Subcutaneous abdominal adipose tissue (tissue), 5 donors: ENCODE results near the gene DRD1.
"Not testable (repeated sequence)": the region's sequence is repeated elsewhere in the genome, so short reads cannot be mapped to it uniquely, and the experiment has no call there.

Source experiments
- H3K27ac ChIP-seq: one replicate; pipeline ENCODE4 v1.7.0; 2013; ENCODE audit warnings: low read depth, mild to moderate bottlenecking, inconsistent platforms, low read length, moderate library complexity
- H3K27me3 ChIP-seq, 5 donors: one replicate each; pipeline ENCODE4 v1.7.0; 2013; ENCODE audit warnings: low read length in 5 of 5, inconsistent platforms in 1 of 5; ENCODE audit not compliant: control insufficient read depth in 5 of 5, insufficient read depth in 4 of 5
- H3K36me3 ChIP-seq, 5 donors: one replicate each; pipeline ENCODE4 v1.7.0; 2013; ENCODE audit warnings: low read length in 5 of 5; ENCODE audit not compliant: control insufficient read depth in 5 of 5, insufficient read depth in 5 of 5
- H3K4me1 ChIP-seq, 5 donors: one replicate each; pipeline ENCODE4 v1.7.0; 2013; ENCODE audit warnings: low read length in 5 of 5, mild to moderate bottlenecking in 3 of 5, moderate library complexity in 1 of 5; ENCODE audit not compliant: control insufficient read depth in 5 of 5, insufficient read depth in 5 of 5
- H3K4me3 ChIP-seq, 5 donors: one replicate each; pipeline ENCODE4 v1.7.0; 2013; ENCODE audit warnings: low read length in 5 of 5, low read depth in 1 of 5
- H3K9ac ChIP-seq, 5 donors: one replicate each; pipeline ENCODE4 v1.7.0; 2013; ENCODE audit warnings: low read length in 5 of 5, mild to moderate bottlenecking in 4 of 5, moderate library complexity in 3 of 5
- H3K9me3 ChIP-seq, 5 donors: one replicate each; pipeline ENCODE4 v1.7.0; 2013; ENCODE audit warnings: low read length in 5 of 5; ENCODE audit not compliant: control insufficient read depth in 5 of 5
- donor health status: healthy.
- donor health status: healthy.
- donor health status: healthy.
- donor health status: healthy.
- donor health status: healthy.

The DRD1 gene

GRCh38 chr5:175460126-175460525 lies 16.1 kb upstream of the DRD1 start:
- Histone ChIP-seq H3K4me1 (peaks cover 0 to 7% (median 0%) of the 10 kb centered on the region in 5 donors), H3K36me3 (no peaks in the 10 kb centered on the region), H3K27me3 (peaks cover 0 to 3% (median 0%) of the 10 kb centered on the region in 5 donors), H3K9me3 (peaks cover 0 to 3% (median 0%) of the 10 kb centered on the region in 5 donors), H3K9ac (no peak overlapping the region), H3K27ac (no peak overlapping the region), H3K4me3 (no peak overlapping the region)

GRCh38 chr5:175457466-175457865 lies 13.5 kb upstream of the DRD1 start:
- no peaks in the 10 kb centered on the region for H3K36me3 ChIP-seq
- H3K27me3 ChIP-seq = peaks cover 0 to 7% (median 4%) of the 10 kb centered on the region in 5 donors
- H3K9me3 ChIP-seq = peaks cover 0 to 3% (median 0%) of the 10 kb centered on the region in 5 donors
- H3K27ac ChIP-seq = no peak overlapping the region
- H3K9ac ChIP-seq = no peak overlapping the region
- no peak overlapping the region for H3K4me3 ChIP-seq
- H3K4me1 ChIP-seq = no peaks in the 10 kb centered on the region

- Histone ChIP-seq H3K4me3 (no peak overlapping the region), H3K27me3 (peaks cover 0 to 11% (median 5%) of the 10 kb centered on the region in 5 donors), H3K36me3 (no peaks in the 10 kb centered on the region), H3K27ac (no peak overlapping the region), H3K9me3 (no peaks in the 10 kb centered on the region), H3K9ac (no peak overlapping the region), H3K4me1 (no peaks in the 10 kb centered on the region)
Measured at GRCh38 chr5:175456105-175456742, 12.2 kb upstream of the DRD1 start.

GRCh38 chr5:175454338-175454737 lies 10.4 kb upstream of the DRD1 start:
- not testable (repeated sequence) for H3K9me3 ChIP-seq, H3K27ac ChIP-seq, H3K4me3 ChIP-seq, H3K4me1 ChIP-seq, H3K9ac ChIP-seq, H3K36me3 ChIP-seq
- H3K27me3 ChIP-seq = peaks cover 0 to 11% (median 5%) of the 10 kb centered on the region in 5 donors

DNA sequence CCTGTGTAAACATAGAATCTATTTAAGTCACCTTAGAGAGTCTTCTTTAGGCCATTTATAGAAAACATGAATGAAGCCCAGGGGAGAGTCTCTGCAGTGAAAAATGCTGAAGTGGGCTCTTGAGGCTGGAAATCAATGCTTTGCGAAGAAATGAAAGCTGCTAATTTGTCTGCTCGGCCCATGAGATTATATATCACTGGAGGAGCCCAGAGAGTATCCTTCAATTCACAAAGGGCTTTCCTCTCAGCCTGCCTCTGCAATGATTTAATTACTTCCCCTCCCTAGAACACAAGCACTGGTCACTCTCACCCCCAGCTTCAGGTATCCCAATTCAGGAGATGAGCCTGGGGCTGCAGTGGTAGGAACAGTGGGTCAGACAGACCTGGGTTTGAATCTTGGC lies 8.2 kb upstream of the DRD1 start:
- Histone ChIP-seq H3K27ac (no peak overlapping the region), H3K36me3 (no peaks in the 10 kb centered on the region), H3K9ac (no peak overlapping the region), H3K27me3 (peaks cover 0 to 11% (median 5%) of the 10 kb centered on the region in 5 donors), H3K4me3 (no peak overlapping the region), H3K9me3 (no peaks in the 10 kb centered on the region), H3K4me1 (no peaks in the 10 kb centered on the region)

DNA sequence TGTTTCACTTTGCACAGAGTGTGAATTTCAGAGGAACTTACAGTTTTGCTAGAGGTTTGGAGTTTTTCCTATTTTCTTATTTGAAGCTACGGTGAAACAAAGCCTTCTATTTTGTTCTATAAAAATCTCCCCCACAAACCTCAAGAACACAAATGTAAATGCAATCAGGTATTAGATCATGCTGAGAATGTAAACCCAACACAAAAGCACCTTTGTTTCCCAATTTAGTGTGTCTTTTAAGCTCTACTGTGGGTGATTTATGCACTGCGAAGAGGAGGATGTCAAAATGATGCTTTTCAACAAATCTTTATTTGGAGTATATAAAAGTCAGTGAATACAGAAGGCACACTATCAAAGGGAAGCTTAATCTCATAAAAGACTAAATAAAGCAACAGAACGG lies 4.3 kb upstream of the DRD1 start:
- peaks cover 0 to 20% (median 18%) of the 10 kb centered on the region in 5 donors for H3K4me1 ChIP-seq
- H3K4me3 ChIP-seq = no peak overlapping the region
- peaks cover 5 to 28% (median 18%) of the 10 kb centered on the region in 5 donors for H3K27me3 ChIP-seq
- H3K36me3 ChIP-seq = no peaks in the 10 kb centered on the region
- no peak overlapping the region for H3K9ac ChIP-seq
- no peak overlapping the region for H3K27ac ChIP-seq
- H3K9me3 ChIP-seq = no peaks in the 10 kb centered on the region

GRCh38 chr5:175447571-175447970 lies 3.6 kb upstream of the DRD1 start:
- Histone ChIP-seq H3K4me3 (no peak overlapping the region), H3K36me3 (no peaks in the 10 kb centered on the region), H3K9me3 (no peaks in the 10 kb centered on the region), H3K27ac (no peak overlapping the region), H3K9ac (no peak overlapping the region), H3K4me1 (peaks cover 0 to 22% (median 18%) of the 10 kb centered on the region in 5 donors), H3K27me3 (peaks cover 5 to 35% (median 18%) of the 10 kb centered on the region in 5 donors)

DNA sequence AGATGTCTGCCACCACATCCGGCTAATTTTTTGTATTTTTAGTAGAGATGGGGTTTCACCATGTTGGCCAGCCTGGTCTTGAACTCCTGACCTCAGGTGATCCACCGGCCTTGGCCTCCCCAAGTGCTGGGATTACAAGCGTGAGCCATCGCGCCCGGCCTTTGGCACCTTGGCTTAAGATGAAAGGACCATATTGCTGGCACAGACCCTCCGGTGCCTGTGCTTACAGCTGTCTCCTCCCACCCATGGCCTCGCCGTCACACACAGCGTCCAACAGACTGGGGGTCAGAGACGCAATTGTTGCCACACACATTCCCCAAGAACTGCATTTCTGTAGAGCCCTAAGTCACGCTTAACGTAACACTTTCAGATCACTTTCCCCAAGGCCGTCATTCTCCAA lies 2.4 kb upstream of the DRD1 start:
- not testable (repeated sequence) for H3K4me3 ChIP-seq, H3K9me3 ChIP-seq, H3K9ac ChIP-seq, H3K27ac ChIP-seq, H3K36me3 ChIP-seq
- H3K4me1 ChIP-seq = peaks cover 0 to 23% (median 18%) of the 10 kb centered on the region in 5 donors
- peaks cover 5 to 35% (median 14%) of the 10 kb centered on the region in 5 donors for H3K27me3 ChIP-seq

DNA sequence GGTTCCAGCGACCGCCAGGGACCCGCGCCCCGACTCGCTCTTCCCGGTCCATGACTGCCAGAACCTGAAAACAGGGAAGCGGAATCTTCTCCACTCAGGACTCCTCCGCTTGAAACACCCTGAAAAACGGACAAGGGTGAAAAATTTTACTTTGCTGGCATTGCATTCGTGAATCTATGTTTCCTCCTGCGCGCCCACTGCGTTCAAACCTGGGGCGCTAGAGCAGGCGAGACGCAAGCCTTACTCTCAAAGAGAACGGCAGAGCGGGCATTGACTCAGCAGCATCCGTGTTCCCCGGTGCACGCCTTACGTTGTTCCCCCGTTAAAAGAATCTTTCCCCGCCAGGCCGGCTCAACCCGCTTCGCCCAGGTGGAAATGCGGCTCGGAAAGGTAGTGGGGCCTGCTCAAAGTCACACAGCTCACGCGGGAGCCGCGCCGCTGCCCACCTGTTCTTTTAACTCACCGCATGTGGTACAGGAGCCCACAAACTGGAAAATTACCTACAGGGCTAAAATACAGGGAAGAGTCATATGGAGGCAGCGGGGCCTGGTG lies 999 bp upstream of the DRD1 start:
- Histone ChIP-seq H3K9ac (no peak overlapping the region), H3K9me3 (no peaks in the 10 kb centered on the region), H3K27ac (no peak overlapping the region), H3K36me3 (no peaks in the 10 kb centered on the region), H3K4me3 (peak overlapping the region in 2 of 5 donors; percentile 55 to 60), H3K4me1 (peaks cover 0 to 26% (median 18%) of the 10 kb centered on the region in 5 donors), H3K27me3 (peaks cover 5 to 35% (median 14%) of the 10 kb centered on the region in 5 donors)

- peak overlapping the region in 4 of 5 donors; percentile 29 to 71 (median 53) for H3K4me3 ChIP-seq
- H3K36me3 ChIP-seq = no peaks in the 10 kb centered on the region
- H3K27me3 ChIP-seq = peaks cover 5 to 35% (median 14%) of the 10 kb centered on the region in 5 donors
- H3K9ac ChIP-seq = peak overlapping the region in 1 of 5 donors; percentile 41
- peaks cover 0 to 26% (median 18%) of the 10 kb centered on the region in 5 donors for H3K4me1 ChIP-seq
- H3K27ac ChIP-seq = no peak overlapping the region
- H3K9me3 ChIP-seq = no peaks in the 10 kb centered on the region
Measured at GRCh38 chr5:175443514-175444059, 395 bp downstream of the DRD1 start.
